Natural killer cell treated with Interleukin-12 subunit alpha and Interleukin-12 subunit beta and Interleukin-15 and Interleukin-18, amount 100 ng/mL, for 72 hours (primary cell): Measurements from ENCODE around the gene BICC1. TPM values are rescaled to one million over a fixed set of nuclear protein-coding genes. Genes with fewer than 3 reads are reported as not detected.

Source experiments
- ATAC-seq, 2 donors: fragments of 150-1000 bp; cut with Tn5 transposase in 1 of 2; sonication (Bioruptor Pico), chemical (Tn5 transposase) in 1 of 2; 2 replicates each; pipeline ENCODE4 v1.10.0; 2021
- DNase-seq: peaks from one replicate; pipeline ENCODE4 v3.0.0; 2022; ENCODE audit warnings: low spot score
- H3K27ac Mint-ChIP-seq, 2 donors: 1 replicate in 1 of 2; 2 replicates in 1 of 2; pipeline ENCODE4 v1.8.0; 2022; ENCODE audit warnings: mixed read lengths in 2 of 2, mild to moderate bottlenecking in 1 of 2, moderate library complexity in 1 of 2
- H3K27me3 Mint-ChIP-seq, 2 donors: 1 replicate in 1 of 2; 2 replicates in 1 of 2; pipeline ENCODE4 v1.8.0; 2022; ENCODE audit warnings: mixed read lengths in 2 of 2
- H3K36me3 Mint-ChIP-seq: one replicate; pipeline ENCODE4 v1.8.0; 2022; ENCODE audit warnings: mixed read lengths
- H3K4me1 Mint-ChIP-seq, 2 donors: 1 replicate in 1 of 2; 2 replicates in 1 of 2; pipeline ENCODE4 v1.8.0; 2022; ENCODE audit warnings: low read depth in 2 of 2, mixed read lengths in 2 of 2, mild to moderate bottlenecking in 1 of 2
- H3K4me3 Mint-ChIP-seq: one replicate; pipeline ENCODE4 v1.8.0; 2022; ENCODE audit warnings: mixed read lengths
- H3K9me3 Mint-ChIP-seq: 2 replicates; pipeline ENCODE4 v1.8.0; 2022; ENCODE audit warnings: mixed read lengths
- total RNA-seq, 2 donors: library from RNA; stranded (reverse); gene quantifications; one replicate each; pipeline ENCODE4 v1.2.3, GENCODE V29; 2022

The BICC1 gene
- total RNA-seq, 2 donors from 2014 or later: 0.26 TPM; not detected in 1

GRCh38 chr10:58781873-58782488 is 269.3 kb downstream of the BICC1 start:
- Mint-ChIP-seq H3K27ac (no peak overlapping the region), H3K27me3 (peaks cover 0 to 1% of the 10 kb centered on the region in 2 donors), H3K9me3 (no peaks in the 10 kb centered on the region), H3K4me1 (no peaks in the 10 kb centered on the region), H3K4me3 (no peak overlapping the region), H3K36me3 (no peaks in the 10 kb centered on the region)
- no peak for DNase-seq
- no peak for ATAC-seq

DNA sequence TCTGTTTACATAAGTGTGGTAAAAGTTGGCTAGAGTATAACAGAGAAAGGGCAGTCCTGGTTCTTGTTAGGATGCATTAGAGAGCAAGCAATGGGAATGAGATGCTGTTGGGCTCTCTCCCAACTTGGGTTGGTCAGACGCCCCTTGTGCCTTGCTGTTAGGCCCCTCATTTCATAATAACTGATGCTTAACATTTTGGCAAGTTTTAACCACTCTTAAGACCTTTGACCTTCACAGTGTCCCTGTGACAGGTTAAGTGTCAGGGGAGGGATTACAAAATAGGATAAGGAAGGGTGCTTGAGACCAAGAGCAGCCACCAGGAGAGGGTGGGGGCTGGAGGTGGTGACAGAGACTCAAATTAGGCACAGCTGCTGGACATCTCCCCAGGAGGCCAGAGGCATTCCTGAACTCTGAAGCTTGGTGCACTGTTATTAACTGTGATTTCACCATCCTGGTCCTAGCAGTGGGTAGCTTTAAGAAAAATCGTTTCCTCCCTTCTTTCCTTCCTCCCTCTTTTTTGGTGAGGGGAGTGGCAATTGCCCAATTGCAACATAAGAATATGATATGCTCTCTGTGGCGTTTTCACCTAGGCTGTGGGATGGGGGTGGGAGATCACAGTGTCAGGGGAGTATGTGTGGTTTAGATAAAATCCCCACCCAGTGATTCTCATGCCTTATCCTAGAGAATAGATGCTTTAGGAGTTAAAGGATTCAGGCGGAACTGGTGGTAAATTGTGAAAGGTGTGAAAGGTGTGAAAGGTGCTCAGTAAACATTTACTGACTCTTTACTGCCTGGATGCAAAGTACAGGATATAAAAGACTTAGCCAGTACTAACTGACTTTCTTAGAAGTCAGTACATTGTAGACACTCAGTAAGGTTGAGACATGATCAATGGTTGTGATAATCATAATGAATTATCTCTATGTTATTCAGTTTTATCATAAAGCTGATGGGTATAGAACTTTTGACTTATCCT is 270.5 kb downstream of the BICC1 start:
- H3K4me1 Mint-ChIP-seq: no peaks in the 10 kb centered on the region
- H3K9me3 Mint-ChIP-seq: no peaks in the 10 kb centered on the region
- no peaks in the 10 kb centered on the region for H3K36me3 Mint-ChIP-seq
- H3K4me3 Mint-ChIP-seq: no peak overlapping the region
- H3K27ac Mint-ChIP-seq: no peak overlapping the region
- H3K27me3 Mint-ChIP-seq: no peaks in the 10 kb centered on the region
- DNase-seq (no peak), ATAC-seq (no peak)

GRCh38 chr10:58784361-58784760 is 271.7 kb downstream of the BICC1 start:
- no peak for ATAC-seq
- DNase-seq: no peak
- Mint-ChIP-seq H3K27me3 (no peaks in the 10 kb centered on the region), H3K9me3 (no peaks in the 10 kb centered on the region), H3K4me3 (no peak overlapping the region), H3K4me1 (no peaks in the 10 kb centered on the region), H3K36me3 (no peaks in the 10 kb centered on the region), H3K27ac (no peak overlapping the region)

GRCh38 chr10:58785354-58785753 is 272.7 kb downstream of the BICC1 start:
- Mint-ChIP-seq H3K4me1 (no peaks in the 10 kb centered on the region), H3K27me3 (no peaks in the 10 kb centered on the region), H3K4me3 (no peak overlapping the region), H3K27ac (no peak overlapping the region), H3K9me3 (no peaks in the 10 kb centered on the region), H3K36me3 (no peaks in the 10 kb centered on the region)
- ATAC-seq (no peak), DNase-seq (no peak)

DNA sequence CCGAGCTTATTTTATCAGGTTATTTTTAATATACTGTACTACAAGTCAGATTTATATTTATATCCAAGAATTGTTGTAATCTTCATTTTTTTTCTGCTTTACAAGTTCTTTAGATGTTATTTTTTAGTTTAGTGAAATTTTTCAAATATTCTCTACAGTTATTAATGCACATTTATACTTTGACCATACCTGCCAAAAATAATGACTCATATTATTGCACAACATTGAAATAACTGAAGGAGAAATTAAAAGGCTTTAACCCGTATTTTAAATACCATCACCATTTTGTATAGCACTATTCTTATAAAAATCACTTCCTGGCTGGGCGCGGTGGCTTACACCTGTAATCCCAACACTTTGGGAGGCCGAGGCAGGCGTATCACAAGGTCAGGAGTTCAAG is 278.5 kb downstream of the BICC1 start:
- Mint-ChIP-seq H3K9me3 (no peaks in the 10 kb centered on the region), H3K4me3 (no peak overlapping the region), H3K27me3 (no peaks in the 10 kb centered on the region), H3K36me3 (no peaks in the 10 kb centered on the region), H3K27ac (no peak overlapping the region), H3K4me1 (no peaks in the 10 kb centered on the region)
- DNase-seq (no peak), ATAC-seq (no peak)

- ATAC-seq (no peak), DNase-seq (no peak)
- Mint-ChIP-seq H3K4me1 (no peaks in the 10 kb centered on the region), H3K27ac (no peak overlapping the region), H3K27me3 (no peaks in the 10 kb centered on the region), H3K4me3 (no peak overlapping the region), H3K36me3 (no peaks in the 10 kb centered on the region), H3K9me3 (no peaks in the 10 kb centered on the region)
Observed at GRCh38 chr10:58795560-58795959, 282.9 kb downstream of the BICC1 start.

- DNase-seq (no peak), ATAC-seq (no peak)
- no peak overlapping the region for H3K27ac Mint-ChIP-seq
- no peak overlapping the region for H3K4me3 Mint-ChIP-seq
- H3K4me1 Mint-ChIP-seq: no peaks in the 10 kb centered on the region
- H3K27me3 Mint-ChIP-seq: no peaks in the 10 kb centered on the region
- H3K9me3 Mint-ChIP-seq: no peaks in the 10 kb centered on the region
- H3K36me3 Mint-ChIP-seq: no peaks in the 10 kb centered on the region
Observed at GRCh38 chr10:58796242-58796641, 283.6 kb downstream of the BICC1 start.

DNA sequence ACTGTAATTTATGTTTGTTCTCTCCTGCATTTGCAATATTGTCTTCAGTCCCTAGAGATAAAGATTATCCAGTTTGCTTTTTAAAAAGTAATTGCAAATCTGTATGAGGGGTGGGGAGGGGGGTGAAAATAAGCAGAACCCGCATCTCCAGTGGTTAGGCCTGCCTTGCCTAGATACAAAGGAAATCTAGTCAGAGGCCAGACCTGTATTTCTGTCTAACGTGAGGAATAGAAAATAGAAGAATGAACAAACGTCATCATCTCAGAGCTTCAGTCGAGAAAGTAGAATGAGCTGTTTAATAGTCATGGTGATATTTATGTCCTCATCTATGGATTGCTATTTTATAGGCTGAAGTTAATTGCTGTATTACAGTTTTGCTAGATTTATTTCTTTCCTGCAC is 284.2 kb downstream of the BICC1 start:
- no peaks in the 10 kb centered on the region for H3K36me3 Mint-ChIP-seq
- H3K27ac Mint-ChIP-seq: no peak overlapping the region
- ATAC-seq (no peak), DNase-seq (no peak)
- H3K4me1 Mint-ChIP-seq: no peaks in the 10 kb centered on the region
- no peaks in the 10 kb centered on the region for H3K9me3 Mint-ChIP-seq
- no peaks in the 10 kb centered on the region for H3K27me3 Mint-ChIP-seq
- H3K4me3 Mint-ChIP-seq: no peak overlapping the region

- H3K4me1 Mint-ChIP-seq: no peaks in the 10 kb centered on the region
- no peaks in the 10 kb centered on the region for H3K27me3 Mint-ChIP-seq
- no peak for DNase-seq
- no peak overlapping the region for H3K4me3 Mint-ChIP-seq
- ATAC-seq: no peak
- H3K27ac Mint-ChIP-seq: no peak overlapping the region
- no peaks in the 10 kb centered on the region for H3K9me3 Mint-ChIP-seq
- H3K36me3 Mint-ChIP-seq: no peaks in the 10 kb centered on the region
Observed at GRCh38 chr10:58797356-58797755, 284.7 kb downstream of the BICC1 start.

DNA sequence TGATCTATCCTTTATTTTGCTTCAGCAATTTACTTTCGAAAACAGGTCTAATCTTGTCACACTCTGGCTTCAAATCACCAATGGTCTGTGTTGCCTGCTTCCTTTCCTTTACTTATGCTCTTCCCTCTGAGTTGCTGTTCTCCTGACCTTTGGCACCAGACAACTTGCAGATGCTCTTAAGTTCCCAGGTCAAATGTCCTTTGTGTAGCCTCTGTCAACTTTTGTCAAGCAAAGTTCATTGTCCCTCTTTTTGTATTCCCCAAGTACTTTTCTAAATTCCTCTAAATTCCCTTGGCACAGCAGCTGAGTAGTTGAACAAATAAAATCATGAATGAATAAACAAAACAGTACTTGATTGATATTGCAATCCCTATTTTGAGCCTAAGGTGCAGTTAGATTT is 289.4 kb downstream of the BICC1 start:
- DNase-seq: no peak
- no peak overlapping the region for H3K27ac Mint-ChIP-seq
- no peaks in the 10 kb centered on the region for H3K9me3 Mint-ChIP-seq
- H3K4me3 Mint-ChIP-seq: no peak overlapping the region
- no peaks in the 10 kb centered on the region for H3K36me3 Mint-ChIP-seq
- no peaks in the 10 kb centered on the region for H3K27me3 Mint-ChIP-seq
- ATAC-seq: no peak
- H3K4me1 Mint-ChIP-seq: no peaks in the 10 kb centered on the region

GRCh38 chr10:58806323-58806722 is 293.7 kb downstream of the BICC1 start:
- H3K36me3 Mint-ChIP-seq: no peaks in the 10 kb centered on the region
- H3K4me3 Mint-ChIP-seq: no peak overlapping the region
- no peaks in the 10 kb centered on the region for H3K27me3 Mint-ChIP-seq
- H3K9me3 Mint-ChIP-seq: no peaks in the 10 kb centered on the region
- H3K27ac Mint-ChIP-seq: no peak overlapping the region
- no peak for DNase-seq
- ATAC-seq: no peak
- no peaks in the 10 kb centered on the region for H3K4me1 Mint-ChIP-seq

GRCh38 chr10:58806970-58807628 is 294.4 kb downstream of the BICC1 start:
- ATAC-seq (no peak), DNase-seq (no peak)
- Mint-ChIP-seq H3K4me1 (no peaks in the 10 kb centered on the region), H3K27ac (no peak overlapping the region), H3K27me3 (no peaks in the 10 kb centered on the region), H3K36me3 (no peaks in the 10 kb centered on the region), H3K9me3 (no peaks in the 10 kb centered on the region), H3K4me3 (no peak overlapping the region)

GRCh38 chr10:58807629-58808022 is 295.0 kb downstream of the BICC1 start:
- Mint-ChIP-seq H3K36me3 (no peaks in the 10 kb centered on the region), H3K4me3 (no peak overlapping the region), H3K27ac (no peak overlapping the region), H3K27me3 (no peaks in the 10 kb centered on the region), H3K4me1 (no peaks in the 10 kb centered on the region), H3K9me3 (no peaks in the 10 kb centered on the region)
- no peak for ATAC-seq
- DNase-seq: no peak

- no peak for ATAC-seq
- H3K27me3 Mint-ChIP-seq: no peaks in the 10 kb centered on the region
- no peaks in the 10 kb centered on the region for H3K9me3 Mint-ChIP-seq
- no peak for DNase-seq
- H3K27ac Mint-ChIP-seq: no peak overlapping the region
- no peaks in the 10 kb centered on the region for H3K36me3 Mint-ChIP-seq
- no peaks in the 10 kb centered on the region for H3K4me1 Mint-ChIP-seq
- no peak overlapping the region for H3K4me3 Mint-ChIP-seq
Observed at GRCh38 chr10:58810751-58811150, 298.1 kb downstream of the BICC1 start.
